ENCODE results near the gene SRSF2. TPM values are rescaled to one million over a fixed set of nuclear protein-coding genes. Genes with fewer than 3 reads are reported as not detected.

SRSF2 gene
- total and polyA plus RNA-seq, 9 of the 15 experiments (the other 6 are each of a cell fraction or from before 2014, with no cell fraction given) = 161 to 583 (median 393) TPM

DNA sequence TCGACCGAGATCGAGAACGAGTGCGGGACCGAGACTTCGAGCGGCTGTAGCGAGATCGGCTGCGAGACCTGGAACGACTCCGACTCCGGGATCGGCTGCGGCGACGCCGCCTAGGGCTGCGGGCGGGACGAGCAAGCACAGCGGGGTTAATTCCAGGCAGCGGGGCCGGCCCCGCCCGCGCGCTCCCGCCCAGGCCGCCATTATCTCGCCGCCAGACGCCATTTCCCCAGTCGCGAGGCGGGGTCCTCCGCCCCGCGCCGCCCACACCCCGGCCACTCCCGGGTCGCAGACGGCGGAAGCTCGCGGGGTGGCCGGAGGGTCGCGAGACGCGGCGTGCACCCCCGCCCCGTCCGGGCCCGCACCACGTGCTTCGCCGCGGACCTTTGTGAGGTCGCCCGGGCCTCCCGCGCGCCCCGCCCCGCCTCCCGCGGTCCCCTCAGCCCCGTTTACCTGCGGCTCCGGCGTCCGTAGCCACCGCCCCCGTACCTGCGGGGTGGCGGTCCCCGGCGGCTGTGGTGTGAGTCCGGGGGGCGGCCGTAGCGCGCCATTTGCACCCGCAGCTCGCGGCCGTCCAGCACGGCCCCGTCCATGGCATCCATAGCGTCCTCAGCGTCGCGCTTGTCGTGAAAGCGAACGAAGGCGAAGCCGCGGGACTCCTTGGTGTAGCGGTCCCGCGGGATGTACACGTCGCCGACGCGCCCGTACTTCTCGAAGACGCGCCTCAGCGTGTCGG lies 616 bp downstream of the SRSF2 start (continued):
- TF ChIP-seq, protein P1, sequence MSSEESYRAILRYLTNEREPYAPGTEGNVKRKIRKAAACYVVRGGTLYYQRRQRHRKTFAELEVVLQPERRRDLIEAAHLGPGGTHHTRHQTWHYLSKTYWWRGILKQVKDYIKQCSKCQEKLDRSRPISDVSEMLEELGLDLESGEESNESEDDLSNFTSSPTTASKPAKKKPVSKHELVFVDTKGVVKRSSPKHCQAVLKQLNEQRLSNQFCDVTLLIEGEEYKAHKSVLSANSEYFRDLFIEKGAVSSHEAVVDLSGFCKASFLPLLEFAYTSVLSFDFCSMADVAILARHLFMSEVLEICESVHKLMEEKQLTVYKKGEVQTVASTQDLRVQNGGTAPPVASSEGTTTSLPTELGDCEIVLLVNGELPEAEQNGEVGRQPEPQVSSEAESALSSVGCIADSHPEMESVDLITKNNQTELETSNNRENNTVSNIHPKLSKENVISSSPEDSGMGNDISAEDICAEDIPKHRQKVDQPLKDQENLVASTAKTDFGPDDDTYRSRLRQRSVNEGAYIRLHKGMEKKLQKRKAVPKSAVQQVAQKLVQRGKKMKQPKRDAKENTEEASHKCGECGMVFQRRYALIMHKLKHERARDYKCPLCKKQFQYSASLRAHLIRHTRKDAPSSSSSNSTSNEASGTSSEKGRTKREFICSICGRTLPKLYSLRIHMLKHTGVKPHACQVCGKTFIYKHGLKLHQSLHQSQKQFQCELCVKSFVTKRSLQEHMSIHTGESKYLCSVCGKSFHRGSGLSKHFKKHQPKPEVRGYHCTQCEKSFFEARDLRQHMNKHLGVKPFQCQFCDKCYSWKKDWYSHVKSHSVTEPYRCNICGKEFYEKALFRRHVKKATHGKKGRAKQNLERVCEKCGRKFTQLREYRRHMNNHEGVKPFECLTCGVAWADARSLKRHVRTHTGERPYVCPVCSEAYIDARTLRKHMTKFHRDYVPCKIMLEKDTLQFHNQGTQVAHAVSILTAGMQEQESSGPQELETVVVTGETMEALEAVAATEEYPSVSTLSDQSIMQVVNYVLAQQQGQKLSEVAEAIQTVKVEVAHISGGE (CRISPR knock-in tag; IDR thresholded peaks at IDR 0.05) = no peak
- no peak for TF ChIP-seq ADNP (tag; IDR thresholded peaks at IDR 0.05)
- TF ChIP-seq FOXK2 (conservative IDR thresholded peaks at IDR 0.05 in 1 of 2, IDR thresholded peaks at IDR 0.05 in 1 of 2; ENCODE audit: low read depth in 2 of 2) = no peak
- TF ChIP-seq SMARCA4 (IDR thresholded peaks at IDR 0.05) = 0 out of 2 replicates have a peak, but pooled peaks have one; percentile 12
- no peak for TF ChIP-seq HDGF (IDR thresholded peaks at IDR 0.05)
- TF ChIP-seq PPARD (CRISPR knock-in tag; IDR thresholded peaks at IDR 0.05) = no peak
- no peak for TF ChIP-seq CEBPZ (IDR thresholded peaks at IDR 0.05; ENCODE audit: borderline replicate concordance, low read depth, low read length)
- TF ChIP-seq NFYB (IDR thresholded peaks at IDR 0.05; ENCODE audit: extremely low read depth, insufficient read length) = no peak
- TF ChIP-seq, protein P2, sequence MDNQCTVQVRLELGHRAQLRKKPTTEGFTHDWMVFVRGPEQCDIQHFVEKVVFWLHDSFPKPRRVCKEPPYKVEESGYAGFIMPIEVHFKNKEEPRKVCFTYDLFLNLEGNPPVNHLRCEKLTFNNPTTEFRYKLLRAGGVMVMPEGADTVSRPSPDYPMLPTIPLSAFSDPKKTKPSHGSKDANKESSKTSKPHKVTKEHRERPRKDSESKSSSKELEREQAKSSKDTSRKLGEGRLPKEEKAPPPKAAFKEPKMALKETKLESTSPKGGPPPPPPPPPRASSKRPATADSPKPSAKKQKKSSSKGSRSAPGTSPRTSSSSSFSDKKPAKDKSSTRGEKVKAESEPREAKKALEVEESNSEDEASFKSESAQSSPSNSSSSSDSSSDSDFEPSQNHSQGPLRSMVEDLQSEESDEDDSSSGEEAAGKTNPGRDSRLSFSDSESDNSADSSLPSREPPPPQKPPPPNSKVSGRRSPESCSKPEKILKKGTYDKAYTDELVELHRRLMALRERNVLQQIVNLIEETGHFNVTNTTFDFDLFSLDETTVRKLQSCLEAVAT (IDR thresholded peaks at IDR 0.05) = peak; percentile 92 to 93; a peak in 3 of 4 replicates
- TF ChIP-seq L3MBTL2 (IDR thresholded peaks at IDR 0.05) = peak; percentile 66; the same call in 1 of the 2 replicates
- peak; percentile 84 to 99 for TF ChIP-seq MAZ (CRISPR knock-in tag; conservative IDR thresholded peaks at IDR 0.05 in 1 of 2, IDR thresholded peaks at IDR 0.05 in 1 of 2)
- TF ChIP-seq TBL1XR1 (IDR thresholded peaks at IDR 0.05; ENCODE audit: low read length in 2 of 2) = peak; percentile 45 to 51; a peak in 2 of 4 replicates
- no peak for TF ChIP-seq WHSC1 (IDR thresholded peaks at IDR 0.05; ENCODE audit: low read length)
- peak in 1 of 2 experiments; percentile 22; a peak in 1 of 4 replicates for TF ChIP-seq RAD21 (CRISPR knock-in tag; conservative IDR thresholded peaks at IDR 0.05 in 1 of 2, IDR thresholded peaks at IDR 0.05 in 1 of 2)
- no peak for TF ChIP-seq GABPB2 (CRISPR knock-in tag; conservative IDR thresholded peaks at IDR 0.05)
- TF ChIP-seq, protein P3, sequence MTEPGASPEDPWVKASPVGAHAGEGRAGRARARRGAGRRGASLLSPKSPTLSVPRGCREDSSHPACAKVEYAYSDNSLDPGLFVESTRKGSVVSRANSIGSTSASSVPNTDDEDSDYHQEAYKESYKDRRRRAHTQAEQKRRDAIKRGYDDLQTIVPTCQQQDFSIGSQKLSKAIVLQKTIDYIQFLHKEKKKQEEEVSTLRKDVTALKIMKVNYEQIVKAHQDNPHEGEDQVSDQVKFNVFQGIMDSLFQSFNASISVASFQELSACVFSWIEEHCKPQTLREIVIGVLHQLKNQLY (CRISPR knock-in tag; conservative IDR thresholded peaks at IDR 0.05) = no peak

Data from K562 (cell line).